ENCODE results near the gene FBXO22.

- TF ChIP-seq CTCF (IDR thresholded peaks at IDR 0.05; ENCODE audit: insufficient read depth, low read length, poor library complexity, severe bottlenecking) (no peak), EZH2phosphoT487 (conservative IDR thresholded peaks at IDR 0.05; ENCODE audit: low read length) (no peak)
These were observed 11.8 kb upstream of the FBXO22 start for GRCh38 chr15:75891895-75892294.
